GM12873 (cell line): Measurements from ENCODE around the gene TMEM198.

Experiments
- TF ChIP-seq, protein P1 (sequence below): IDR thresholded peaks from 2 replicates; pipeline ENCODE4 v1.5.1; 2012; ENCODE audit warnings: low read depth, mild to moderate bottlenecking, moderate library complexity, low read length, control low read depth; ENCODE audit not compliant: insufficient read depth; ENCODE audit errors: missing control alignments

TMEM198 gene

DNA sequence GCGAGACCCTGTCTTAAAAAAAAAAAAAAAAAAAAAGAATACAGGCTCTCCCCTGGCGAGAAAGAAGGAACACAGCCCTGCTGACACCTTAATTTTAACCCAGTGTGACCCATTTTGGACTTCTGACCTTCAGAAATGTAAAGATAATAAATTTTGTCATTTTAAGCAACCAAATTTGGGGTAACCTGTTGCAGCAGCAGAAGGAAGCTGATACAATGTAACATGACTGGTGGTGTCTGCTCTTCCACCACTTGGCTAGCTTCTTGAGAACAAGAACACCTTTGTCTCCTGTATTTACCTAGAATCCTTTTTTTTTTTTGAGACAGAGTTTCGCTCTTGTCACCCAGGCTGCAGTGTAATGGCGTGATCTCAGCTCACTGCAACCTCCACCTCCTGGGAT lies 47.3 kb downstream of the TMEM198 start:
- TF ChIP-seq, protein P1, sequence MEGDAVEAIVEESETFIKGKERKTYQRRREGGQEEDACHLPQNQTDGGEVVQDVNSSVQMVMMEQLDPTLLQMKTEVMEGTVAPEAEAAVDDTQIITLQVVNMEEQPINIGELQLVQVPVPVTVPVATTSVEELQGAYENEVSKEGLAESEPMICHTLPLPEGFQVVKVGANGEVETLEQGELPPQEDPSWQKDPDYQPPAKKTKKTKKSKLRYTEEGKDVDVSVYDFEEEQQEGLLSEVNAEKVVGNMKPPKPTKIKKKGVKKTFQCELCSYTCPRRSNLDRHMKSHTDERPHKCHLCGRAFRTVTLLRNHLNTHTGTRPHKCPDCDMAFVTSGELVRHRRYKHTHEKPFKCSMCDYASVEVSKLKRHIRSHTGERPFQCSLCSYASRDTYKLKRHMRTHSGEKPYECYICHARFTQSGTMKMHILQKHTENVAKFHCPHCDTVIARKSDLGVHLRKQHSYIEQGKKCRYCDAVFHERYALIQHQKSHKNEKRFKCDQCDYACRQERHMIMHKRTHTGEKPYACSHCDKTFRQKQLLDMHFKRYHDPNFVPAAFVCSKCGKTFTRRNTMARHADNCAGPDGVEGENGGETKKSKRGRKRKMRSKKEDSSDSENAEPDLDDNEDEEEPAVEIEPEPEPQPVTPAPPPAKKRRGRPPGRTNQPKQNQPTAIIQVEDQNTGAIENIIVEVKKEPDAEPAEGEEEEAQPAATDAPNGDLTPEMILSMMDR, result no peak

DNA sequence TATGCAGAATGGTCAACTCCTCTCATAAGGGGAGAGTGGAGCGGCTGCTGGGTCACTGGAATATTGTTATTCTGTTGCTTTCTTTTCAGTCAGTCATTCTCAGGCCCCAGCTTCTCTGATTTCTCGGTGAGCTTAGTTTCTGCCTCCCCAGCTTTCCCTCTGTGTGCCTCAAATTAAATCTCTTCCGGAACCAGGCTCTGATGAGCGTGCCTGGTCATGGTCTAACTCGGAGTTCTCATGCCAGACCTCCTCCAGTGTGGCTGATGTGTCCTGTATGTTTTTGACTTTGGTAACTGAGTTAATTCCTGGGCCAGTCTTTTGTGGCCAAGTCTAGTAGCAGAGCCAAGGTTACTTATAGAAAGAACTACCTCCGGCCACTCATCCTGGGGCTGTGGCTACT lies 48.9 kb downstream of the TMEM198 start:
- TF ChIP-seq, protein P1, result no peak

DNA sequence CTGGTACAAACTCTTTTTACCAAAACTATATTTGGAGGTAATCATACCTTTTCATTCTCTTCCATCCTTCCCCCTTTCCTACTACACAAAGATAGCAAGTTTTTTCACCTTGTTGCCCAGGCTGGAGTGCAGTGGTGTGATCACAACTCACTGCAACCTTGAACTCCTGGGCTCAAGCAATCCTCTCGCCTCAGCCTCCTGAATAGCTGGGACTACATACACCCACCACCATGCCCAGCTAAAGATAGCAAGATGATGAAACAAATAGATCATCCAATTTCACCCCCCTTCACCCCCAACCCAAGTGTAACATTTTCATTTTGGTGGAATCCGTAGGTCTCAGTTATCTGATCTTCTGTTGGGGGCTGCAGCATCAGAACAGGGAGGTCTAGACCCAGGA lies 49.3 kb downstream of the TMEM198 start:
- TF ChIP-seq, protein P1, result no peak

DNA sequence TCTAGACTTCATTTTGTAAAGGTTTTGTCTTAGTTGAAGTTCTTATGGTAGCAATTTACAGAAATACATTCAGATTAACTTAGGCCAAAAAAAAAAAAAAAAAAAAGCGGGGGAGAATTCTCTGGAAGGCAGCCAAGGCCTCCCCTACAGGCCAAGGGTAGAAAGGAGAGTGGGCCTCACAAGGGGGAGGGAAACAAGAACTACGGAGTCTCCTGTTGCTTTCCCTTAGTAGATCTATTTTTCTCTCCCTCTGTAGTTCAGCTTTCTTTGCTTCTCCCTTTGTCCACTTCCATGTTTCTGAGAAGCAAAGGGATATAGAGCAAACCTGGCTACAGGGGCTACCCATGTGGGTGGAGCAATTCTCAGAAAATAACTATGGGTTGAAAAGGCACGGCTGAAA lies 51.4 kb downstream of the TMEM198 start:
- TF ChIP-seq, protein P1, result no peak

DNA sequence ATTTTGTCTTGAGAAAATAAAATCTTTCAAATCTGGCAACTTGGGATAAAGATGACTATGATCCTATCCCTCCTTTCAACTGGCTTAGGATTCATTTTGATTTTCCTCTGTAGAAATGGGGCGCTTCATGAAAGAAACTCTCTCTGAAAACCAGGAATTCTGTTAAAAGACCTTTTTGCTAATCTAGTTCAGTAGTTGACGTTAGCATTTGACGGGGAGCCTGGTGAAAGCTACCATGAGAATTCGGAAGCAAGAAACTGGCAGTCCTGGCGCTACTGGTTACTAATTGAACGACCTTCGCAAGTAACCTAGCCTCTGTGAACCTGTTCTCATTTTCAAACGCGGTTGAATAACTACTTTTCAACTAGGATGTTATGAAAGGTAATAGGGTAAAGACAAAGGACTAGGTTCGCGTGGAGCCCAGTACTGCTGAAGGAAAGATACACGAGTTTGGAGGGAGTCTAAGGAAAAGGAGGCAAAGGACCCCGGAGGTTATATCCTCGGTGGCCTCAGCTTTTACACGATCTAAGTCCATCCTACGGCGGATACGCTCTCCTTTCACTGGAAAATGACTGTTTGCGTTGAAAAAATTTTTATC lies 53.2 kb downstream of the TMEM198 start:
- TF ChIP-seq, protein P1, result no peak

DNA sequence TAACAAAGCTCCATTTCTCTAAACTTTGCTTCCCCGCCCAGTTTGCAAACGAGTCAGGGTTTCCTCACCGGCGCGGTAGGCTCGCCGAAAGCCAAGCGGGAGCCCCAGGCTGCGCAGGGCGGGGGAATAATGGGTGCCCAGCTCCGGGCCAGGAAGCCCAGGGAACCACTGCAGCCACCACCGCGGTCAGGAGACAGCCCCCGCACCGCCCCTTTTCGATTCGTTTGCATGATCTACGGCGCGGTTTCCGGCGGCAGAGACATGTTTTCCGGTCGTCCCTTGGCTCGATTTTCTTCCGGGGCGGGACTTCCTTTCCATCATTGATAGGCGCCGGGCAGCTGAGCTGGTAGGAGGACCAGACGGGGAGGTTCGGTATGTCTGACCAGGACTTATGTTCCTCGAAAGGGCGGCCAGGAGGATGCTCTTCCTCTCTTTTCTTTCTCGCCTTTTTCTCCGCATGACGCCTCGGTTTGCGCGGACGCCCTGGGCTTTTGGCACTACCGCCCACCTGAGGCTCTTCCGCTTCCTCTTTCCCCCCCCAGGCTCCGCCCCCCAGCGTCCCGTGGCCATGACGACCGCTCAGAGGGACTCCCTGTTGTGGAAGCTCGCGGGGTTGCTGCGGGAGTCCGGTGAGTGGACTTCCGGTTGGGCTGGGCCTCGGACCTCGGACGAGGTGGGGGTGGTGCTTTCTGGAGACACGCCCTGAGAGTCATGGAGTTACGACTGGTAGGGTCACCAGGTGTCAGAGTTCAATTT lies 53.9 kb downstream of the TMEM198 start, which contains the start of gene STK11IP:
Gene STK11IP, plus strand, starts transcription at position 306 of the 756 bp plus-strand sequence. Its CDS starts 263 bp downstream, at position 569.
- TF ChIP-seq, protein P1, result no peak

DNA sequence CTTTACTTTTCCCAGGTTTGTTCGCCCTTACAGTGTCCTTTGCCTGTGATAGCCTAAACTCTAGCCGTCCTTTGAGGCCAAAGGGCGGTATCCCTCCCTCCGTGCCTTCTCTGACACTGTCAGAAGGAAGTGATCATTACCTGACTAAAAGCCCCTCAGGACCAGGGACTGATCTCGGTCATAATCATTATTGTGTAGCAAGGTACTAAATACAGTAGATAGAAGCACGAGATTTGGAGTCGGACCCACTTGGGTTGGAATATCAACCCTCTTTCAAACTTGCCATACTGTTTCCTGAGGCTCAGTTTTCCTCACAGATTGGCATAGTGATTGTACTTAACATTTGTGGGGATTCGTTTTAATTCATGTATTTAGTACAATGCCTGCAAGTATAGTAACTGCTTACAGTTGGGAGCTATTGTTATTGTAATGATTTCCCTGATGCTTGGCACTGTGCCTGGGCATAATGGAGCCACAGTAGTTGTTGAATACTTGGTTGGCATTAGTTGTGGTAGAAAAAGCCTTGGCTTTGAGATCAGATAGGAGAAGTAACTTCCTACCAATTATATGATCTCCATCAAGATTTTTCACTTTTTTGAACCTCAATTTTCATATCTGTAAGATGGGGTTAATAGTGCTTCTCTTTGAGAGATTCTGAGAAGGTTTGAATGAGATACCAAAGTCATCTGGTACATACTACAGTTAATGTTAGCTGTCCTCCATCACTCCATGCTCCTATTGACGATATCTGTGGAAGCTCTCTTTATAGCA lies 54.7 kb downstream of the TMEM198 start:
- TF ChIP-seq, protein P1, result no peak
